Activated CD4-positive, alpha-beta T cell treated with anti-CD3 and anti-CD28 coated beads, Interleukin-2, amount 50 U/mL, for 16 hours (primary cell): ENCODE results near the gene GUCY1B1.
A peak's percentile ranks its signal among the peaks of the same experiment; 100 is the strongest.

Source experiments
- DNase-seq: peaks from one replicate; pipeline ENCODE4 v3.0.0-alpha.2; 2020

GUCY1B1 gene

GRCh38 chr4:155800685-155801343 lies 42.0 kb downstream of the GUCY1B1 start:
- DNase-seq = no peak

GRCh38 chr4:155802190-155802959 lies 43.6 kb downstream of the GUCY1B1 start:
- DNase-seq = no peak

GRCh38 chr4:155805016-155805415 lies 46.2 kb downstream of the GUCY1B1 start:
- DNase-seq = no peak

GRCh38 chr4:155807021-155807420 lies 48.2 kb downstream of the GUCY1B1 start:
- DNase-seq = no peak

- peak; percentile 60 for DNase-seq
Observed at GRCh38 chr4:155809835-155810234, 51.0 kb downstream of the GUCY1B1 start.

- DNase-seq = no peak
Observed at GRCh38 chr4:155811083-155811482, 52.3 kb downstream of the GUCY1B1 start.

GRCh38 chr4:155818639-155819038 lies 59.8 kb downstream of the GUCY1B1 start:
- DNase-seq = no peak

- no peak for DNase-seq
Observed at GRCh38 chr4:155819066-155819465, 60.2 kb downstream of the GUCY1B1 start.

- DNase-seq = no peak
Observed at GRCh38 chr4:155820887-155821518, 62.2 kb downstream of the GUCY1B1 start.

GRCh38 chr4:155822572-155822971 lies 63.8 kb downstream of the GUCY1B1 start:
- DNase-seq = no peak

GRCh38 chr4:155828628-155829027 lies 69.8 kb downstream of the GUCY1B1 start:
- DNase-seq = no peak

GRCh38 chr4:155832664-155833063 lies 73.8 kb downstream of the GUCY1B1 start:
- DNase-seq = no peak

GRCh38 chr4:155837203-155837796 lies 78.5 kb downstream of the GUCY1B1 start:
- DNase-seq = no peak

- DNase-seq = no peak
Observed at GRCh38 chr4:155842080-155842479, 83.3 kb downstream of the GUCY1B1 start.

GRCh38 chr4:155846929-155847328 lies 88.1 kb downstream of the GUCY1B1 start:
- no peak for DNase-seq

- DNase-seq = no peak
Observed at GRCh38 chr4:155849042-155849441, 90.2 kb downstream of the GUCY1B1 start.

- no peak for DNase-seq
Observed at GRCh38 chr4:155853189-155853588, 94.4 kb downstream of the GUCY1B1 start.

- no peak for DNase-seq
Observed at GRCh38 chr4:155854582-155855226, 95.9 kb downstream of the GUCY1B1 start.

- DNase-seq = no peak
Observed at GRCh38 chr4:155855897-155856296, 97.1 kb downstream of the GUCY1B1 start.
